ENCODE results near the gene POLR1E. TPM values are rescaled to one million over a fixed set of nuclear protein-coding genes. Genes with fewer than 3 reads are reported as not detected.

POLR1E gene
- total and polyA plus RNA-seq, 4 donors: 4.9 to 25.5 (median 14.4) TPM

DNA sequence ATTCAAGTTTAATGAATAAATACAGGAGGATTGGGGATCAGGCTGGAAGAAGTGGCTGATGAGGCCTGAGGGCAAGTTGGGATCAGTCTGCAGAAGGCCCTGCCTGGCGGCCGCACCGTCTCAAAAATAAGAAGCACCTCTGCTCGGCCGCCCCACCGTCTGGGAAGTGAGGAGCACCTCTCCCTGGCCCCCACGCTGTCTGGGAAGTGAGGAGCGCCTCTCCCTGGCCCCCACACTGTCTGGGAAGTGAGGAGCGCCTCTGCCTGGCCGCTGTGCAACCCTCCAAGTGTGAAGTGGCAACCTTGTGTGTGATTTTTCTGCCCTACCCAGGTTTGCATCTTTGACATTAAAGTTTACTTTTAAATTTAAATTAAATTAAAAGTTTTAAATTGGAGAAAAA is 35.4 kb downstream of the POLR1E start:
- Histone ChIP-seq H3K9me3 (ENCODE audit: control insufficient read depth in 4 of 4, low read length in 3 of 4) (no peaks in the 10 kb centered on the region), H3K27me3 (ENCODE audit: control insufficient read depth in 4 of 4, insufficient read depth in 4 of 4, low read length in 3 of 4) (no peaks in the 10 kb centered on the region), H3K9ac (ENCODE audit: low read depth in 1 of 2, low read length in 2 of 2) (no peak overlapping the region), H3K27ac (ENCODE audit: low read depth in 1 of 2, low read length in 2 of 2) (no peak overlapping the region), H3K4me3 (ENCODE audit: low read depth in 1 of 3, low read length in 3 of 3) (no peak overlapping the region), H3K36me3 (ENCODE audit: control insufficient read depth in 4 of 4, insufficient read depth in 3 of 4, low read depth in 1 of 4, low read length in 3 of 4) (peaks cover 4 to 33% (median 11%) of the 10 kb centered on the region in 4 donors), H3K4me1 (ENCODE audit: control insufficient read depth in 4 of 4, insufficient read depth in 4 of 4, low read length in 3 of 4) (no peaks in the 10 kb centered on the region)
- TF ChIP-seq NR2F2 (IDR thresholded peaks at IDR 0.05) (no peak), FOXA1 (IDR thresholded peaks at IDR 0.05) (no peak), FOXA2 (IDR thresholded peaks at IDR 0.05) (no peak)
- DNase-seq (ENCODE audit: low spot score): no peak
- 95% methylated on average over 10 of the region's 10 CpGs for WGBS

DNA sequence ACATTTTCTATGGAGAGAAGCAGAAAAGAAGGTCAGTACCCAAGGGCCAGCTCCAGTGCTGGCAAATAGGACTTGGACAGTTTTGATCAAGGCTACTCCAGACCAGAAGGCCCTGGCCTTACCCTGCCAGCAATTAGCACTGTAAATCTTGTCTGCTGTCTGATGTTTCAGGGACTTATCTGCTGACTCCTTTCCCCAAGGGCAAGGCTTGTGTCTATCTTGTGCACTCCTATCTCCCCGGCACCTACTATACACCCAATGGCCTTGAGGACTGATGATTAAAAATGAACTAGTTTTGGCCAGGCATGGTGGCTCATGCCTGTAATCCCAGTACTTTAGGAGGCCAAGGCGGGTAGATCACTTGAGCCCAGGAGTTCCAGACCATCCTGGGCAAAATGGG is 37.2 kb downstream of the POLR1E start:
- no peak for TF ChIP-seq HNF4G (IDR thresholded peaks at IDR 0.05)
- TF ChIP-seq, protein P1, sequence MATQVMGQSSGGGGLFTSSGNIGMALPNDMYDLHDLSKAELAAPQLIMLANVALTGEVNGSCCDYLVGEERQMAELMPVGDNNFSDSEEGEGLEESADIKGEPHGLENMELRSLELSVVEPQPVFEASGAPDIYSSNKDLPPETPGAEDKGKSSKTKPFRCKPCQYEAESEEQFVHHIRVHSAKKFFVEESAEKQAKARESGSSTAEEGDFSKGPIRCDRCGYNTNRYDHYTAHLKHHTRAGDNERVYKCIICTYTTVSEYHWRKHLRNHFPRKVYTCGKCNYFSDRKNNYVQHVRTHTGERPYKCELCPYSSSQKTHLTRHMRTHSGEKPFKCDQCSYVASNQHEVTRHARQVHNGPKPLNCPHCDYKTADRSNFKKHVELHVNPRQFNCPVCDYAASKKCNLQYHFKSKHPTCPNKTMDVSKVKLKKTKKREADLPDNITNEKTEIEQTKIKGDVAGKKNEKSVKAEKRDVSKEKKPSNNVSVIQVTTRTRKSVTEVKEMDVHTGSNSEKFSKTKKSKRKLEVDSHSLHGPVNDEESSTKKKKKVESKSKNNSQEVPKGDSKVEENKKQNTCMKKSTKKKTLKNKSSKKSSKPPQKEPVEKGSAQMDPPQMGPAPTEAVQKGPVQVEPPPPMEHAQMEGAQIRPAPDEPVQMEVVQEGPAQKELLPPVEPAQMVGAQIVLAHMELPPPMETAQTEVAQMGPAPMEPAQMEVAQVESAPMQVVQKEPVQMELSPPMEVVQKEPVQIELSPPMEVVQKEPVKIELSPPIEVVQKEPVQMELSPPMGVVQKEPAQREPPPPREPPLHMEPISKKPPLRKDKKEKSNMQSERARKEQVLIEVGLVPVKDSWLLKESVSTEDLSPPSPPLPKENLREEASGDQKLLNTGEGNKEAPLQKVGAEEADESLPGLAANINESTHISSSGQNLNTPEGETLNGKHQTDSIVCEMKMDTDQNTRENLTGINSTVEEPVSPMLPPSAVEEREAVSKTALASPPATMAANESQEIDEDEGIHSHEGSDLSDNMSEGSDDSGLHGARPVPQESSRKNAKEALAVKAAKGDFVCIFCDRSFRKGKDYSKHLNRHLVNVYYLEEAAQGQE (IDR thresholded peaks at IDR 0.05): no peak
- no peak for TF ChIP-seq NR2F2 (IDR thresholded peaks at IDR 0.05)
- no peak for TF ChIP-seq EGR1 (IDR thresholded peaks at IDR 0.05; ENCODE audit: low read depth in 2 of 2)
- TF ChIP-seq FOXA1 (IDR thresholded peaks at IDR 0.05): no peak
- no peak overlapping the region for H3K9ac ChIP-seq (ENCODE audit: low read depth in 1 of 2, low read length in 2 of 2)
- H3K4me1 ChIP-seq (ENCODE audit: control insufficient read depth in 4 of 4, insufficient read depth in 4 of 4, low read length in 3 of 4): no peaks in the 10 kb centered on the region
- whole genome bisulfite sequencing: 97% methylated on average over 2 of the region's 2 CpGs
- DNase-seq (ENCODE audit: low spot score): no peak
- peaks cover 2 to 34% (median 11%) of the 10 kb centered on the region in 4 donors for H3K36me3 ChIP-seq (ENCODE audit: control insufficient read depth in 4 of 4, insufficient read depth in 3 of 4, low read depth in 1 of 4, low read length in 3 of 4)
- H3K4me3 ChIP-seq (ENCODE audit: low read depth in 1 of 3, low read length in 3 of 3): no peak overlapping the region
- no peak overlapping the region for H3K27ac ChIP-seq (ENCODE audit: low read depth in 1 of 2, low read length in 2 of 2)
- no peaks in the 10 kb centered on the region for H3K27me3 ChIP-seq (ENCODE audit: control insufficient read depth in 4 of 4, insufficient read depth in 4 of 4, low read length in 3 of 4)
- no peaks in the 10 kb centered on the region for H3K9me3 ChIP-seq (ENCODE audit: control insufficient read depth in 4 of 4, low read length in 3 of 4)

DNA sequence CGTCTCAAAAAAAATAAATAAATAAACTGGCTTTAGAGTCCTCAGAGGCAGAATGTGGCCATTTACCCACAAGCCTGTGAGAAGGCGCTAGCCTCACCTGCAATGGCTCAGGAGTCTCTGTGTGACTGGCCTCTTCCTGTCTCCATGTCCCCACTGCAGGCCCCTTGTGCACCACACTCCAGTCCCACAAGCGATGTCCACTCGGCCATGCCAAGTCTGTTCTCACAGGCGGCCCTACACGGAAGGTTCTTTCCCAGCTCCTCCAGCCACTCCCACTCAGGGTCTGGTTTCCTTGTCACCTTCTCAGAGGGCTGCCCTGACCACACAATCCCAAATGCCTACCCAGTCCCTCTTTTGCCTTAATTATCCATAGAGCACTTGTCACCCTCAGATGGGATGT is 38.2 kb downstream of the POLR1E start:
- 98% methylated on average over 6 of the region's 6 CpGs for WGBS
- Histone ChIP-seq H3K4me3 (ENCODE audit: low read depth in 1 of 3, low read length in 3 of 3) (no peak overlapping the region), H3K9ac (ENCODE audit: low read depth in 1 of 2, low read length in 2 of 2) (no peak overlapping the region), H3K27ac (ENCODE audit: low read depth in 1 of 2, low read length in 2 of 2) (no peak overlapping the region), H3K27me3 (ENCODE audit: control insufficient read depth in 4 of 4, insufficient read depth in 4 of 4, low read length in 3 of 4) (no peaks in the 10 kb centered on the region), H3K4me1 (ENCODE audit: control insufficient read depth in 4 of 4, insufficient read depth in 4 of 4, low read length in 3 of 4) (no peaks in the 10 kb centered on the region), H3K9me3 (ENCODE audit: control insufficient read depth in 4 of 4, low read length in 3 of 4) (no peaks in the 10 kb centered on the region), H3K36me3 (ENCODE audit: control insufficient read depth in 4 of 4, insufficient read depth in 3 of 4, low read depth in 1 of 4, low read length in 3 of 4) (peaks cover 1 to 38% (median 10%) of the 10 kb centered on the region in 4 donors)
- no peak for DNase-seq (ENCODE audit: low spot score)
- TF ChIP-seq RAD21 (IDR thresholded peaks at IDR 0.05): no peak
- TF ChIP-seq, protein P1 (IDR thresholded peaks at IDR 0.05): no peak
- TF ChIP-seq, protein P2, sequence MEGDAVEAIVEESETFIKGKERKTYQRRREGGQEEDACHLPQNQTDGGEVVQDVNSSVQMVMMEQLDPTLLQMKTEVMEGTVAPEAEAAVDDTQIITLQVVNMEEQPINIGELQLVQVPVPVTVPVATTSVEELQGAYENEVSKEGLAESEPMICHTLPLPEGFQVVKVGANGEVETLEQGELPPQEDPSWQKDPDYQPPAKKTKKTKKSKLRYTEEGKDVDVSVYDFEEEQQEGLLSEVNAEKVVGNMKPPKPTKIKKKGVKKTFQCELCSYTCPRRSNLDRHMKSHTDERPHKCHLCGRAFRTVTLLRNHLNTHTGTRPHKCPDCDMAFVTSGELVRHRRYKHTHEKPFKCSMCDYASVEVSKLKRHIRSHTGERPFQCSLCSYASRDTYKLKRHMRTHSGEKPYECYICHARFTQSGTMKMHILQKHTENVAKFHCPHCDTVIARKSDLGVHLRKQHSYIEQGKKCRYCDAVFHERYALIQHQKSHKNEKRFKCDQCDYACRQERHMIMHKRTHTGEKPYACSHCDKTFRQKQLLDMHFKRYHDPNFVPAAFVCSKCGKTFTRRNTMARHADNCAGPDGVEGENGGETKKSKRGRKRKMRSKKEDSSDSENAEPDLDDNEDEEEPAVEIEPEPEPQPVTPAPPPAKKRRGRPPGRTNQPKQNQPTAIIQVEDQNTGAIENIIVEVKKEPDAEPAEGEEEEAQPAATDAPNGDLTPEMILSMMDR (IDR thresholded peaks at IDR 0.05; ENCODE audit: low read depth, low read length, missing input control): no peak
- no peak for TF ChIP-seq FOXA2 (IDR thresholded peaks at IDR 0.05)
- no peak for TF ChIP-seq HNF4A (conservative IDR thresholded peaks at IDR 0.05)
- TF ChIP-seq, protein P3, sequence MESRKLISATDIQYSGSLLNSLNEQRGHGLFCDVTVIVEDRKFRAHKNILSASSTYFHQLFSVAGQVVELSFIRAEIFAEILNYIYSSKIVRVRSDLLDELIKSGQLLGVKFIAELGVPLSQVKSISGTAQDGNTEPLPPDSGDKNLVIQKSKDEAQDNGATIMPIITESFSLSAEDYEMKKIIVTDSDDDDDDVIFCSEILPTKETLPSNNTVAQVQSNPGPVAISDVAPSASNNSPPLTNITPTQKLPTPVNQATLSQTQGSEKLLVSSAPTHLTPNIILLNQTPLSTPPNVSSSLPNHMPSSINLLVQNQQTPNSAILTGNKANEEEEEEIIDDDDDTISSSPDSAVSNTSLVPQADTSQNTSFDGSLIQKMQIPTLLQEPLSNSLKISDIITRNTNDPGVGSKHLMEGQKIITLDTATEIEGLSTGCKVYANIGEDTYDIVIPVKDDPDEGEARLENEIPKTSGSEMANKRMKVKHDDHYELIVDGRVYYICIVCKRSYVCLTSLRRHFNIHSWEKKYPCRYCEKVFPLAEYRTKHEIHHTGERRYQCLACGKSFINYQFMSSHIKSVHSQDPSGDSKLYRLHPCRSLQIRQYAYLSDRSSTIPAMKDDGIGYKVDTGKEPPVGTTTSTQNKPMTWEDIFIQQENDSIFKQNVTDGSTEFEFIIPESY (IDR thresholded peaks at IDR 0.05): no peak
- no peak for TF ChIP-seq JUND (IDR thresholded peaks at IDR 0.05)
- no peak for TF ChIP-seq RXRA (IDR thresholded peaks at IDR 0.05)
- no peak for TF ChIP-seq GABPA (IDR thresholded peaks at IDR 0.05 in 1 of 2, conservative IDR thresholded peaks at IDR 0.05 in 1 of 2)
- TF ChIP-seq FOXA1 (IDR thresholded peaks at IDR 0.05): no peak
- TF ChIP-seq TAF1 (conservative IDR thresholded peaks at IDR 0.05): no peak
- TF ChIP-seq EGR1 (IDR thresholded peaks at IDR 0.05; ENCODE audit: low read depth in 2 of 2): no peak
- TF ChIP-seq, protein P4, sequence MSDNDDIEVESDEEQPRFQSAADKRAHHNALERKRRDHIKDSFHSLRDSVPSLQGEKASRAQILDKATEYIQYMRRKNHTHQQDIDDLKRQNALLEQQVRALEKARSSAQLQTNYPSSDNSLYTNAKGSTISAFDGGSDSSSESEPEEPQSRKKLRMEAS (IDR thresholded peaks at IDR 0.05): no peak
- TF ChIP-seq SP1 (IDR thresholded peaks at IDR 0.05): no peak
- TF ChIP-seq YY1 (IDR thresholded peaks at IDR 0.05): no peak
